ENCODE measurements around the gene ZNF426. TPM values are rescaled to one million over a fixed set of nuclear protein-coding genes. Genes with fewer than 3 reads are reported as not detected.

The ZNF426 gene
- total and polyA plus RNA-seq, 2 of the 13 experiments (the other 11 are each of a cell fraction or from before 2014, with no cell fraction given): 3.8 to 14.9 TPM

DNA sequence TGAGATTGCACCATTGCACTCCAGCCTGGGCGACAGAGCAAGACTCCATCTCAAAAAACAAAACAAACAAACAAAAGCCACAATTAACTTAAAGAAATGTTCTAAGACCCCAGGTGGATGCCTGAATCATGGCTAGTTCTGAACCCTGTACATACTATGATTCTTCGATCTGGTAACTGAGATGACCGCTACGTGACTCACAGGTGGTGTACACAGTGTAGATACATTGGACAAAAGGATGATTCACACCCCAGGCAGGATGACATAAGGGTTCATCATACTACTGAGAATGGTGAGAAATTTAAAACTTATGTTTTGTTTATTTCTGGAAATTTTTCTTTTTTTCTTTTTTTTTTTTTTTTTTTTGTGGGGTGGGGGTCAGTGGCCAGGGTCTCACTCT, 6.5 kb downstream of the ZNF426 start:
- Histone ChIP-seq H2AFZ (ENCODE audit: low read length) (no peak overlapping the region), H3K9ac (ENCODE audit: insufficient read depth, low read depth, low read length) (no peak overlapping the region), H3K9me3 (ENCODE audit: low read length) (peaks cover 49% of the 10 kb centered on the region), H3K4me3 (replicated peaks in 1 of 3; ENCODE audit: insufficient read depth in 1 of 3, low read depth in 2 of 3, low read length in 3 of 3) (no peak overlapping the region), H3K36me3 (replicated peaks in 1 of 2; ENCODE audit: control insufficient read depth in 1 of 2, insufficient read depth in 2 of 2, low read length in 2 of 2) (peaks cover 40 to 94% of the 10 kb centered on the region in 2 experiments), H3K27me3 (ENCODE audit: control insufficient read depth in 1 of 2, insufficient read depth in 2 of 2, low read length in 2 of 2) (no peaks in the 10 kb centered on the region), H3K27ac (ENCODE audit: extremely low read length, insufficient read depth, low read length) (no peak overlapping the region), H3K79me2 (ENCODE audit: insufficient read depth, low read length) (no peaks in the 10 kb centered on the region), H4K20me1 (ENCODE audit: insufficient read depth, low read length) (no peaks in the 10 kb centered on the region), H3K4me2 (ENCODE audit: low read depth, low read length) (no peak overlapping the region), H3K4me1 (ENCODE audit: insufficient read depth, low read length) (peaks cover 4% of the 10 kb centered on the region; the same call in 1 of the 2 replicates)
- POLR2A ChIA-PET: no interaction called here
- intact Hi-C loops (cut with micrococcal nuclease; ENCODE audit: unreplicated experiment): no loop called here
- no TSS peak for BruUV-seq (replicated peaks)
- CTCF ChIA-PET (ENCODE audit: low intra/inter-chr PET ratio, low total read pairs): no interaction called here
- DNase-seq (ENCODE audit: low spot score): peak; percentile 9
- no peak for ATAC-seq
- in situ Hi-C loops (cut with HindIII; ENCODE audit: extremely low pct_ligation_motif_present, low pct_unique_long_range_greater_than_20kb): no loop called here
- no peak for FAIRE-seq
- WGBS (ENCODE audit: low lambda C conversion rate): 96% methylated on average over 4 of the region's 4 CpGs
- TF ChIP-seq KDM6A (CRISPR knock-in tag; IDR thresholded peaks at IDR 0.05; ENCODE audit: low read depth) (no peak), FOSL2 (CRISPR knock-in tag; IDR thresholded peaks at IDR 0.05) (peak; percentile 36; the same call in 1 of the 2 replicates)

DNA sequence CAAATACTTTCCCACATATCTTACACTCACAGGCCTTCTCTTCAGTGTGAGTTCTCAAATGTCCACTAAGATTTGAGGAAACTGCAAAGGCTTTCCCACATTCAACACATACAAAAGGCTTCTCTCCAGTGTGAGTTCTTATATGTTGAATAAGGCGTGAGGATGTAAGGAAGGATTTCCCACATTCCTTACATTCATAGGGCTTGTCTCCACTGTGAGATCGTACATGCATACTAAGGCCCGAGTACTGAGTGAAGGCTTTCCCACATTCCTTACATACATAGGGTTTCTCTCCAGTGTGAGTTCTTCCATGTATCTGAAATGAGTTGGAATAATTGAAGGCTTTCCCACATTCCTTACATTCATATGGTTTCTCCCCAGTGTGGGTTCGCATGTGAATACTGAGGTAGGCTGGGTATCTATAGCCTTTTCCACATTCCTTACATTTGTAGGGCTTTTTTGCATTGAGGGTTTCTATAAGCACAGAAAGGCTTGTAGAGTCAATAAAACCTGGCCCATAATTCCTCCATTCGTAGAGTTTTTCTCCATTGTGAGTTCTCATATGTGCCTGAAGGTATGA, 9.6 kb downstream of the ZNF426 start:
- ATAC-seq (no peak), DNase-seq (ENCODE audit: low spot score) (no peak), FAIRE-seq (no peak)
- BruUV-seq (replicated peaks): TSS peak; percentile 26
- H4K20me1 ChIP-seq (ENCODE audit: insufficient read depth, low read length): no peaks in the 10 kb centered on the region
- no peaks in the 10 kb centered on the region for H3K27me3 ChIP-seq (ENCODE audit: control insufficient read depth in 1 of 2, insufficient read depth in 2 of 2, low read length in 2 of 2)
- ChIA-PET CTCF (ENCODE audit: low intra/inter-chr PET ratio, low total read pairs) (no interaction called here), POLR2A (no interaction called here)
- intact Hi-C loops (cut with micrococcal nuclease; ENCODE audit: unreplicated experiment): no loop called here
- peaks cover 72% of the 10 kb centered on the region for H3K9me3 ChIP-seq (ENCODE audit: low read length)
- H3K9ac ChIP-seq (ENCODE audit: insufficient read depth, low read depth, low read length): no peak overlapping the region
- no peak overlapping the region for H3K4me2 ChIP-seq (ENCODE audit: low read depth, low read length)
- H3K4me3 ChIP-seq (replicated peaks in 1 of 3; ENCODE audit: insufficient read depth in 1 of 3, low read depth in 2 of 3, low read length in 3 of 3): no peak overlapping the region
- H3K79me2 ChIP-seq (ENCODE audit: insufficient read depth, low read length): no peaks in the 10 kb centered on the region
- no peak overlapping the region for H2AFZ ChIP-seq (ENCODE audit: low read length)
- no peak for TF ChIP-seq PITX1 (CRISPR knock-in tag; IDR thresholded peaks at IDR 0.05)
- no peak for TF ChIP-seq ZNF354B (CRISPR knock-in tag; IDR thresholded peaks at IDR 0.05)
- TF ChIP-seq ZNF274 (CRISPR knock-in tag; IDR thresholded peaks at IDR 0.05): peak; percentile 98
- TF ChIP-seq ZNF75D (CRISPR knock-in tag; IDR thresholded peaks at IDR 0.05; ENCODE audit: borderline replicate concordance): peak; percentile 96; the same call in 1 of the 2 replicates
- no peak for TF ChIP-seq AGO1 (IDR thresholded peaks at IDR 0.05; ENCODE audit: low read depth, low read length, poor library complexity, severe bottlenecking)
- WGBS (ENCODE audit: low lambda C conversion rate): 94% methylated on average over 5 of the region's 5 CpGs
- H3K4me1 ChIP-seq (ENCODE audit: insufficient read depth, low read length): no peaks in the 10 kb centered on the region
- no peak overlapping the region for H3K27ac ChIP-seq (ENCODE audit: extremely low read length, insufficient read depth, low read length)
- H3K36me3 ChIP-seq (replicated peaks in 1 of 2; ENCODE audit: control insufficient read depth in 1 of 2, insufficient read depth in 2 of 2, low read length in 2 of 2): peaks cover 32 to 65% of the 10 kb centered on the region in 2 experiments
- in situ Hi-C loops (cut with HindIII; ENCODE audit: extremely low pct_ligation_motif_present, low pct_unique_long_range_greater_than_20kb): no loop called here
